HG02970 (cell line): ENCODE results near the gene VAV2.
"Not testable (repeated sequence)": the region's sequence is repeated elsewhere in the genome, so short reads cannot be mapped to it uniquely, and the experiment has no call there.

Experiments used
- ATAC-seq: cut with Tn5 transposase; IDR thresholded peaks from one replicate; pipeline ENCODE4 v1.9.1; 2021; ENCODE audit warnings: mild to moderate bottlenecking, moderate library complexity, moderate number of reproducible peaks; ENCODE audit not compliant: unreplicated experiment, low FRiP score

Gene VAV2

DNA sequence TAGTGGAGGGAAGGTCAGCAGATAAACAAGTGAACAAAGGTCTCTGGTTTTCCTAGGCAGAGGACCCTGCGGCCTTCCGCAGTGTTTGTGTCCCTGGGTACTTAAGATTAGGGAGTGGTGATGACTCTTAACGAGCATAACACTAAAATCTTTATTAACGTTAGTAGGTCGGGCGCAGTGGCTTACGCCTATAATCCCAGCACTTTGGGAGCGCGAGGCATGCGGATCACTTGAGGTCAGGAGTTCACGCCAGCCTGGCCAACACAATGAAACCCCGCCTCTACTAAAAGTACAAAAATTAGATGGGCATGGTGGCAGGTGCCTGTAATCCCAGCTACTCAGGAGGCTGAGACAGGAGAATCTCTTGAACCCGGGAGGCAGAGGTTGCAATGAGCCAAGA lies 96.1 kb downstream of the VAV2 start:
- ATAC-seq, result not testable (repeated sequence)

DNA sequence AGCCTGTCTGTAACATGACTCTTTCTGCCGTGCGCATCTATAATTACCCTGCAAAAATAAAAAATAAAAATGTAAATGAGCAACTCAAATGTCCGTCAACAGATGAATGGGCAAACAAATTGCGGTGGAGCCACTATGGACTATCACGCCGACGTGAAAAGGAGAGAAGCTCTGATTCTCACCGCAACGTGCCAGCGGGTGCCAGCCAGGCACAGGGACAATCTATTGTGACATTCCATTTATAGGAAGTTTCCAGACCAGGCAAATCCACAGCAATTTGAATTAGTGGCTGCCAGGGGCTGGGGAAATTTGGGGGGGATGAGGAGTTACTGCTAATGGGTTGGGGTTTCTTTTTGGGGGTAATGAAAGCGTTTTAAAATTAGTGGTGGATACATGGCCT lies 96.8 kb downstream of the VAV2 start:
- no peak for ATAC-seq

DNA sequence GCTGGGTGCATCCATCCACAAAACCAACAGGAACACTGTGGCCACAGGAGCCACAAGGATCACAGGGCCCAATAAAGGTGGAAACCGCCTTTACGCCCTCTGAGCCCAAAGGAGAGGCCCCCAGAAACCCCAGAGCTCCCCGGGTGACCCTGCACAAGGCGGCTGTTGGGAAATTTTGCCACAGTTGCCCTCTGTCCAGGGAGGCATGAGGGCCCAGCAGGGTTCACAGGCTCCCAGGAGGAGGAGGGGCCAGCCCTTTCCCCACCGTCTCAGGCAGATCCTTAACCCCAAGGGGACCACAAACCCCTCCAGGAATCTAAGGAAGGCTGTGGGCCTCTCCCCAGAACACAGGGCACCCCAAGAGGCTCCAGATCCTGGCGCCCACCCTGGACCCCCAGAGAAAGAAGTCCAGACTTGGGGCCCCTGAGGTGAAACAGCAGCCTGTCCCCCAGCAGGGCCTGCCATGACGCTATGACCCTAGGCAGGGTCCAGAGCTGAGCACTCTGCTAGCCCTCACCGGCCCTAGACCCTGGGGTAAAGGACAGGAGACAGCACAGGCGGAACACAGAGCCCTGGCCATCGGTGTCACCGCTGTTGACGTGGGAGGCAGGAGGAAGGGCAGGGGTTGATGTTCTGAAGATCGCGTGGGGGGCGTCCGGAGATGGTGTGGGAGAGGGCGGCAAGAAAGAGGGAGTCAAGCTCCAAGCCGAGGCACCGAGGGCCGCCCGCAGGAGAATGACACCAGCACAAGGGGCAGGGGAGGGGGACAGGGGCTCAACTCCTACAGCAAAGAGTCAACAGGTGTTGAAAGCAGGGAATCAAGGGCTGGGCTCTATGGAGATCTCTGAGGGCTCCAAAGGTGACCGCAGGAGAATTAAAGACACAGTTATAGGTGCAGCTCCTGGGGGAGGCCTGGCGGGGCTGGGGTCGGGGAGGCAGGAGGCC lies 97.5 kb downstream of the VAV2 start:
- no peak for ATAC-seq

DNA sequence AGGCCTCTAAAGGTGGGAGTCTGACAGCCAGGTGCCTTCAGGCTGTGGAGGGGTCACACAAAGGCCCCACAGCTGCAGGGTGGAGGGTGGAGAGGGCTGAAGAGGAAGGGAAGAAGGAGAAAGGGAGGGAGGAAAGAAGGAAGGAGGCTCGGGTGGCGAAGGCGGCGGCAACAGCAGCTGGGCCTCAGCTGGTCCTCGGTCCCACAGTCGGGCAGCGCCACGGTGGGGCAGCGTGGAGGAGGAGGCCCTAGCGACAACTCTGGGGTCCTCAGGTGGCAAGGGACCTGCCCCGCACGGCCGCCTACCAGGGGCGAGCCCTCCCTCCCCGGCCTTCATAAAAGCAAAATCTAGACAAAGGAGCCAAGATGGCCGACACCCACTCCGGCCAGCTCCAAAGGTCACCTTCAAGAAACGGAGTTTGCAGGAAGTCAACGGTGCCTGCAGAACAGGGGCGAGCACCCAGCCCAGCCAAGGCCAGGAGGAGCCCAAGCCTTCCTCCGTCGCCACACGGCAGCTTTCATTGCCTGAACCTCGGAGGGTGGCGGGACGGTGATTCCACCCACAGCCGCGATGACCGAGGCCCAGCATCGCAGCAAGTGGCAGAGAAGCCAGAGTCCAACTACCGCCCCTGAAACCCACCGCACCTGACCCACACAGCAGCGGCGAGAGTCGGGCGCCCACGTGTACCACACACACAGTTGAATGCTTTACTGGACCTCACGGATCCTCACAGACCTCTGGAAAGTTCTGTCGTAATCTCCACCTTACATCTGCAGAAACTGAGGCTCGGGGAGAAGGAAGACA lies 98.7 kb downstream of the VAV2 start:
- ATAC-seq, result no peak

- no peak for ATAC-seq
Observed at GRCh38 chr9:133892193-133892920, 99.8 kb downstream of the VAV2 start.

DNA sequence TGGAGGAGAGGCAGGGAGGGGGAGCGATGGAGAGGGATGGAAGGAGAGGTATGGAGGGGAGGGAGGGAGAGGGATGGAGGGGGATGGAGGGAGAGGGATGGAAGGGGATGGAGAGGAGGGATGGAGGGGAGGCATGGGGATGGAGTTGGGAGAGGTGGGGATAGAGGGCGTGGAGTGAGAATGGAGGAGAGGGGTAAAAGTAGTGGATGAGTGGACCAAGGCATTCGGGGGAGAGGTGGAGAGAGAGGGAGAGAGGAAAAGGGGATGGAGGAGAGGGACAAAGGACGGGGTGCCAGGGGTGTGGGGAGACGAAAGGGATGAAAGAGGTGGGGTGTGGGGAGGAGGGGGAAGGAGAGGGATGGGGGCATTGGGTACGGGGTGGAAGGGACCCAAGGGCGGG lies 100.4 kb downstream of the VAV2 start:
- no peak for ATAC-seq

- no peak for ATAC-seq
Observed at GRCh38 chr9:133890583-133890982, 101.5 kb downstream of the VAV2 start.

- ATAC-seq, result no peak
Observed at GRCh38 chr9:133889584-133890301, 102.4 kb downstream of the VAV2 start.

DNA sequence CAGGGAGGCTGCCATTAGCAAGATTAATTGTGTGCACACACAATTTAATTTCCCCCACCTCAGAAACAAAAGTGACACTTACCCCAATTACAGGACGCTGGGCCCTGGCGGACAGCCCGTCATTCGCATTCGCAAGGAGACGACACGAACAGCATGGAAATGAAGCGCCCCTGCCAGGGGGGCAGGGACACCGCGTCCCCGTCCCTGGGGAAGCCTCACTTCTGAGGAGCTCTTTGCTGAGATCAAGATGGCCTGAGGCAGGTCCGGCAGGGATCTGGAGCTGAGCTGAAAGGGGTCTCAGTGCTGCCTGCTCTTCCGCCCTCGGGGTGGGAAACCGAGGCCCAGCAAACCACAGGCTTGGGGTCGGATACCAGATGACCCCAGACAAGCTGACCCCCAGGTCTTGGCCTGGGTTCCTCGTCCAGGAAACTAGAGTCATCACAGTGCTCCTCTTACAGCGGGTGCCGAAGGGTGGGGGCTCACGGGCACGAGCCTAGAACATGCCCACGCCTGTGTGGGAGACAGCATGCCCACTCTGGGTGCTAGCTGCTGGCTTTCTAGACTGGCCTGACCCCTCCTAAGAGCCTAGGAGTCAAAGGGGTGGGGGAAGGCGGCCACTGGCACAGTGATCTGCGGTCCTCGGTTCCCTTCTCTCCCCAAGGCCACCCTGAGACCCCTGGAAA lies 103.2 kb downstream of the VAV2 start:
- ATAC-seq, result no peak

DNA sequence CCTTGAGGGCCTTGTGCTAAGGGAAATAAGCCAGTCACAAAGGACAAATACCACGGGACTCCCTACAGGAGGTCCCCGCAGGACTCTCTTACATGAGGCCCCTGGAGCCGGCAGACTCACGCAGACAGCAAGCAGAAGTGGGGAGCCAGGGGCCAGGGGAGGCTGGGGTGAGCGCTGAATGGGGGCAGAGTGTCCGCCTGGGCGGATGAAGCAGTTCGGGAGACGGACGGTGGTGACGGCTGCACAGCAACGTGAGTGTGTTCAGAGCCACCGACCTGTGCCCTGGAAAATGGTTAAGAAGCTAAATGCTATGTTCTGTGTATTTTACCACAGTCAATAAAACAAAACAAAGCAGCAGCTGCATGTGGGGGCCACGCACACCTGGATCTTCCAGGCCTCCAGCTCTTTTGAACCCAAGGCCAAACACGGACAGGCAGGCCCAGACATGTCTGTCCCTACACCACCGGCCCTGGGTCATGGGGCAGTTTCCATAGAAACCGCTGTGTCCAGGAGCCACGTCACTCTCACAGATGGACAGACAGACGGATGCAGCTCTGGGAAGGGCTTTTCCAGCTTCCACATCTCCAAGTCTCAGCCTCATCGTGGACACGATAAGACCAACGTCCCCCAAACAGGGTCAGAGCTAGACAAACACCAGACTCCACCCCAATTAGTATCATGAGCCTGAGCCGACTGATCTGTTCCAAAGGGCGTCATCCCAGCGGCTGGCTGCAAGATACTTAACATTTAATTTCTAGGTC lies 103.9 kb downstream of the VAV2 start:
- ATAC-seq, result no peak

GRCh38 chr9:133887540-133888047 lies 104.5 kb downstream of the VAV2 start:
- no peak for ATAC-seq

- no peak for ATAC-seq
Observed at GRCh38 chr9:133886563-133887501, 105.3 kb downstream of the VAV2 start.

GRCh38 chr9:133884907-133885744 lies 107.0 kb downstream of the VAV2 start:
- ATAC-seq, result no peak

GRCh38 chr9:133882849-133883755 lies 109.0 kb downstream of the VAV2 start:
- ATAC-seq, result no peak

DNA sequence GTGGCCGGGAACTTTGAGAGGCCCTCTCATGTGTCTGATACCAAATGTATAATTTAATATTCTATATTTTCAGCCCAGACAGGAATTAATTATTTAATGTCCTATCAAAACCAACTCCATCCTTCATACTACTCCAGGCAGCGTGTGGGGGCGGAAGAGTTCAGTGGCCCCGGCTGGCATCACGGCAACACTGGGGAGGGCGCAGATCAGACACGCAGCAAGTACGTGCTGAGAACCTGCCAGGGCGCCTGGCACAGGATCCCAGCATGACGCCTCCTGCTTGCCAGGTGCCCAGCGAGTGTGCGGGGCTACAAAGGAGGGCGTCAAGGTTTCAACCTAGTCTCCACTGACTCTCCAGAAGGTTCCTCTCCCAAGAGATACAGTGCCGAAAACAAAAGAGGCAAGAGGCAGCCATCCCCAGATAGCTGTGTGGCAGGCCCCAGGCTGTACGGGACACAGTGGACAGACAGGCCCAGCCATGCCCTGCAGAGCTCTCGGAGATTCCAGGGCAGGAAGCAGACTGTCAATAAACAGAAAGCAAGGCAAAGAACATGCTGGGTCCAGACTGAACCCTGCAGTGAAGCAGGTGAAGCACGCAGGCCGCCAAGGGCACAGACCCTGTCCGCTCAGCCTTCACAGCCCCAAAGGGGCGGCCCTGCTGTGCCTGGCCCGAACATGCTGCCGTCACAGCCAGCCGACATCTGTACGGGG lies 110.3 kb downstream of the VAV2 start:
- ATAC-seq, result no peak
